ENCODE results near the gene HEY2. TPM values are rescaled to one million over a fixed set of nuclear protein-coding genes. Genes with fewer than 3 reads are reported as not detected.

The HEY2 gene
- polyA plus RNA-seq, 1 donor (not counting 4 experiments of a cell fraction or from before 2014, with no cell fraction given): not detected

DNA sequence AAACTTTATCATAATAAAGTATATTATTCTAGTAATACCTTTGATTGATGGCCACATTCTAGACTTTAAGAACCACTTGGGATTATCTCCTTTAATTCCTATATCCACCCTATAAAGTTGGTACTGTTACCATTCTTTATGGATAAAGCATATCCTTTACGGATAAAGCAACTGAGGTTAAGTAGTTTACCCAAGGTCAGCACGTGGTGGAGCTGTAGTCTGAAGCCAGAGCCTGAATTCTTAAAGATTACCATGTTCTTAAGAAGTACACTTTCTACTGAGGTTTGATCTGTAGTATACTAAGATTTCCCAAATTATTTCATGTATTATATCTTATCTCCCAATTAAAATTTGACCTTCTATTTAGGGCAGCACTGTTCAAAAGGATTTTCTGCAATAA, 38.4 kb downstream of the HEY2 start:
- no peaks in the 10 kb centered on the region for H3K27me3 ChIP-seq (ENCODE audit: control insufficient read depth, extremely low read depth, insufficient read depth, low read length)
- no peak overlapping the region for H3K9ac ChIP-seq (ENCODE audit: control insufficient read depth, extremely low read depth, insufficient read depth, low read length)
- DNase-seq (ENCODE audit: low read depth, low spot score): no peak
- H3K9me1 ChIP-seq (ENCODE audit: control insufficient read depth, extremely low read depth, insufficient read depth, low read length): no peaks in the 10 kb centered on the region
- no peak for FAIRE-seq
- H3K79me2 ChIP-seq (ENCODE audit: control insufficient read depth, insufficient read depth, low read length): no peaks in the 10 kb centered on the region
- H3K4me1 ChIP-seq (ENCODE audit: control insufficient read depth, extremely low read depth, insufficient read depth, low read length): peaks cover 28% of the 10 kb centered on the region
- H3K9me3 ChIP-seq (ENCODE audit: control insufficient read depth, low read depth, low read length): no peaks in the 10 kb centered on the region
- dilution Hi-C loops (cut with MboI; ENCODE audit: extremely low pct_ligation_motif_present, low sequenced_read_pairs): no loop called here
- H2AFZ ChIP-seq (ENCODE audit: control insufficient read depth, low read length): no peak overlapping the region
- H3K4me3 ChIP-seq (ENCODE audit: control insufficient read depth in 2 of 3, extremely low read depth in 1 of 3, insufficient read depth in 2 of 3, low read depth in 1 of 3, low read length in 3 of 3): no peak overlapping the region
- H3K36me3 ChIP-seq (ENCODE audit: control insufficient read depth in 2 of 2, extremely low read depth in 1 of 2, insufficient read depth in 2 of 2, low read length in 2 of 2): peaks cover 0 to 7% of the 10 kb centered on the region in 2 experiments
- H3K4me2 ChIP-seq (ENCODE audit: control insufficient read depth, extremely low read depth, insufficient read depth, low read depth, low read length): no peak overlapping the region
- no peaks in the 10 kb centered on the region for H4K20me1 ChIP-seq (ENCODE audit: control insufficient read depth, extremely low read depth, insufficient read depth, low read length)
- no peak overlapping the region for H3K27ac ChIP-seq (ENCODE audit: control insufficient read depth, insufficient read depth, low read length)
- TF ChIP-seq CTCF (optimal IDR thresholded peaks at IDR 0.05 in 1 of 3, IDR thresholded peaks at IDR 0.05 in 1 of 3, conservative IDR thresholded peaks at IDR 0.05 in 1 of 3; ENCODE audit: extremely low read depth in 1 of 3, insufficient read depth in 2 of 3, low read length in 3 of 3) (no peak), EZH2 (IDR thresholded peaks at IDR 0.05; ENCODE audit: low read length) (no peak)

GRCh38 chr6:125789167-125789566, 39.7 kb downstream of the HEY2 start:
- Histone ChIP-seq H3K4me3 (ENCODE audit: control insufficient read depth in 2 of 3, extremely low read depth in 1 of 3, insufficient read depth in 2 of 3, low read depth in 1 of 3, low read length in 3 of 3) (no peak overlapping the region), H3K79me2 (ENCODE audit: control insufficient read depth, insufficient read depth, low read length) (peaks cover 2% of the 10 kb centered on the region), H3K36me3 (ENCODE audit: control insufficient read depth in 2 of 2, extremely low read depth in 1 of 2, insufficient read depth in 2 of 2, low read length in 2 of 2) (peaks cover 0 to 7% of the 10 kb centered on the region in 2 experiments), H3K4me1 (ENCODE audit: control insufficient read depth, extremely low read depth, insufficient read depth, low read length) (peaks cover 34% of the 10 kb centered on the region), H4K20me1 (ENCODE audit: control insufficient read depth, extremely low read depth, insufficient read depth, low read length) (no peaks in the 10 kb centered on the region), H3K27me3 (ENCODE audit: control insufficient read depth, extremely low read depth, insufficient read depth, low read length) (no peaks in the 10 kb centered on the region), H3K4me2 (ENCODE audit: control insufficient read depth, extremely low read depth, insufficient read depth, low read depth, low read length) (no peak overlapping the region), H3K9me3 (ENCODE audit: control insufficient read depth, low read depth, low read length) (no peaks in the 10 kb centered on the region), H2AFZ (ENCODE audit: control insufficient read depth, low read length) (peak overlapping the region; percentile 78), H3K9me1 (ENCODE audit: control insufficient read depth, extremely low read depth, insufficient read depth, low read length) (no peaks in the 10 kb centered on the region), H3K9ac (ENCODE audit: control insufficient read depth, extremely low read depth, insufficient read depth, low read length) (no peak overlapping the region), H3K27ac (ENCODE audit: control insufficient read depth, insufficient read depth, low read length) (no peak overlapping the region)
- DNase-seq (ENCODE audit: low read depth, low spot score) (no peak), FAIRE-seq (no peak)
- dilution Hi-C loops (cut with MboI; ENCODE audit: extremely low pct_ligation_motif_present, low sequenced_read_pairs): no loop called here
- TF ChIP-seq EZH2 (IDR thresholded peaks at IDR 0.05; ENCODE audit: low read length): no peak
- TF ChIP-seq CTCF (optimal IDR thresholded peaks at IDR 0.05 in 1 of 3, IDR thresholded peaks at IDR 0.05 in 1 of 3, conservative IDR thresholded peaks at IDR 0.05 in 1 of 3; ENCODE audit: extremely low read depth in 1 of 3, insufficient read depth in 2 of 3, low read length in 3 of 3): no peak
